Fibroblast of lung (primary cell): Measurements from ENCODE around the gene ATP9B. TPM values are rescaled to one million over a fixed set of nuclear protein-coding genes. Genes with fewer than 3 reads are reported as not detected.
"Not testable (repeated sequence)": the region's sequence is repeated elsewhere in the genome, so short reads cannot be mapped to it uniquely, and the experiment has no call there.

Source experiments
- DNase-seq, 2 donors: peaks; one replicate each; pipeline versions ENCODE4 v3.0.0 to v3.0.0-alpha.2; 2010; ENCODE audit warnings: low read depth in 2 of 2
- H2AFZ ChIP-seq: 2 replicates; pipeline ENCODE4 v1.5.1; 2012; ENCODE audit warnings: low read length, control low read depth, inconsistent platforms
- H3K27ac ChIP-seq: 2 replicates; pipeline ENCODE4 v1.5.1; 2011; ENCODE audit warnings: low read length, control low read depth; ENCODE audit not compliant: insufficient read depth
- H3K27me3 ChIP-seq: 2 replicates; pipeline ENCODE4 v1.5.1; 2011; ENCODE audit warnings: mild to moderate bottlenecking, low read length; ENCODE audit not compliant: control insufficient read depth, insufficient read depth
- H3K36me3 ChIP-seq: 2 replicates; pipeline ENCODE4 v1.5.1; 2011; ENCODE audit warnings: low read length; ENCODE audit not compliant: control insufficient read depth, insufficient read depth
- H3K4me1 ChIP-seq: 2 replicates; pipeline ENCODE4 v1.5.1; 2011; ENCODE audit warnings: low read length; ENCODE audit not compliant: control insufficient read depth, insufficient read depth; ENCODE audit errors: extremely low read depth
- H3K4me2 ChIP-seq: 2 replicates; pipeline ENCODE4 v1.5.1; 2011; ENCODE audit warnings: low read length, control low read depth; ENCODE audit not compliant: insufficient read depth; ENCODE audit errors: extremely low read depth
- H3K4me3 ChIP-seq, 4 experiments: fragments of 200-600 bp in 1 of 4; sonication (generic) in 1 of 4; replicated peaks in 1 of 4; 2 replicates each; pipeline ENCODE4 v1.5.1; 2011 to 2016; ENCODE audit warnings: low read length in 4 of 4, low read depth in 3 of 4, mild to moderate bottlenecking in 3 of 4, control low read depth in 2 of 4, inconsistent platforms in 1 of 4, mixed read lengths in 1 of 4; ENCODE audit not compliant: insufficient read depth in 1 of 4; ENCODE audit errors: control extremely low read depth in 1 of 4
- H3K79me2 ChIP-seq: 2 replicates; pipeline ENCODE4 v1.5.1; 2012; ENCODE audit warnings: mild to moderate bottlenecking, low read length, inconsistent platforms; ENCODE audit not compliant: control insufficient read depth, insufficient read depth
- H3K9ac ChIP-seq: 2 replicates; pipeline ENCODE4 v1.5.1; 2011; ENCODE audit warnings: mild to moderate bottlenecking, low read length, control low read depth; ENCODE audit not compliant: insufficient read depth
- H3K9me3 ChIP-seq: 2 replicates; pipeline ENCODE4 v1.5.1; 2012; ENCODE audit warnings: low read depth, low read length; ENCODE audit not compliant: control insufficient read depth, insufficient read depth
- H4K20me1 ChIP-seq: 2 replicates; pipeline ENCODE4 v1.5.1; 2011; ENCODE audit warnings: low read length; ENCODE audit not compliant: control insufficient read depth, insufficient read depth; ENCODE audit errors: extremely low read depth
- EZH2 ChIP-seq: IDR thresholded peaks from 2 replicates; pipeline ENCODE4 v1.5.1; 2012; ENCODE audit warnings: low read length, control low read depth, mild to moderate bottlenecking; ENCODE audit errors: missing control alignments
- polyA plus RNA-seq, 2 donors: library from polyadenylated mRNA; depleted of rRNA in 1 of 2; stranded (reverse) in 1 of 2; unstranded in 1 of 2; fragments of >200 nt; gene quantifications; 2 replicates each; pipeline ENCODE4 v1.2.1, GENCODE V29; 2011 to 2012; ENCODE audit warnings: missing spikeins in 1 of 2
- total RNA-seq: library from RNA; depleted of rRNA; stranded (reverse); fragments of >200 nt; gene quantifications from 2 replicates; pipeline ENCODE4 v1.2.1, GENCODE V29; 2014
- TF ChIP-seq, protein P1 (sequence below), 2 donors: IDR thresholded peaks in 1 of 2; conservative IDR thresholded peaks in 1 of 2; 1 replicate in 1 of 2; 2 replicates in 1 of 2; pipeline ENCODE4 v1.5.1; 2011 to 2012; ENCODE audit warnings: low read length in 2 of 2, control low read depth in 1 of 2, inconsistent platforms in 1 of 2, low read depth in 1 of 2, mild to moderate bottlenecking in 1 of 2

Gene ATP9B
- total and polyA plus RNA-seq, 2 donors (not counting 1 experiment from before 2014, with no cell fraction given), result 11.2 to 27.7 TPM

DNA sequence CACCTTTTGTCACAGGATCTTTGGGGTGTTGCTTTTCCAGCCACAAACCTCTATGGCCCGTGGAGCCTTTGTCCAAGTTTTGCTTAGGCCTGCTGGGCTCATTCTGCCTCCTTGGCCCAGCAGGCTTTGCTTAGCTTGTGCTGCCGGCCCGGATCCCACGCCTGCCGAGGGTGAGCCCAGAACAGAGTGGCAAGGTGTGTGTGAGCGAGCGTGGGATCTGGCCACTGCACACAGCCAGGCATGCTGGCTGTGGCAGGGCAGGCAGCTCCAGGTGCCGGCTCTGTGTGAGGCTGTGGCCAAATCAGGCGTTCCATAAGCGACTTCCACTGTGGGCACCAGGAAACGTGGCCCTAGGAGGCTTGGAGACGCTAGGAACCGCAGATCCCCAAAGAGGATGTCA lies 97.5 kb downstream of the ATP9B start:
- no peak overlapping the region for H3K9ac ChIP-seq
- DNase-seq, result no peak
- H3K9me3 ChIP-seq, result no peaks in the 10 kb centered on the region
- H3K27me3 ChIP-seq, result no peaks in the 10 kb centered on the region
- no peak overlapping the region for H2AFZ ChIP-seq
- TF ChIP-seq, protein P1, sequence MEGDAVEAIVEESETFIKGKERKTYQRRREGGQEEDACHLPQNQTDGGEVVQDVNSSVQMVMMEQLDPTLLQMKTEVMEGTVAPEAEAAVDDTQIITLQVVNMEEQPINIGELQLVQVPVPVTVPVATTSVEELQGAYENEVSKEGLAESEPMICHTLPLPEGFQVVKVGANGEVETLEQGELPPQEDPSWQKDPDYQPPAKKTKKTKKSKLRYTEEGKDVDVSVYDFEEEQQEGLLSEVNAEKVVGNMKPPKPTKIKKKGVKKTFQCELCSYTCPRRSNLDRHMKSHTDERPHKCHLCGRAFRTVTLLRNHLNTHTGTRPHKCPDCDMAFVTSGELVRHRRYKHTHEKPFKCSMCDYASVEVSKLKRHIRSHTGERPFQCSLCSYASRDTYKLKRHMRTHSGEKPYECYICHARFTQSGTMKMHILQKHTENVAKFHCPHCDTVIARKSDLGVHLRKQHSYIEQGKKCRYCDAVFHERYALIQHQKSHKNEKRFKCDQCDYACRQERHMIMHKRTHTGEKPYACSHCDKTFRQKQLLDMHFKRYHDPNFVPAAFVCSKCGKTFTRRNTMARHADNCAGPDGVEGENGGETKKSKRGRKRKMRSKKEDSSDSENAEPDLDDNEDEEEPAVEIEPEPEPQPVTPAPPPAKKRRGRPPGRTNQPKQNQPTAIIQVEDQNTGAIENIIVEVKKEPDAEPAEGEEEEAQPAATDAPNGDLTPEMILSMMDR (conservative IDR thresholded peaks at IDR 0.05 in 1 of 2, IDR thresholded peaks at IDR 0.05 in 1 of 2; ENCODE audit: low read depth in 1 of 2, low read length in 2 of 2), result no peak
- no peak for TF ChIP-seq EZH2
- no peaks in the 10 kb centered on the region for H3K4me1 ChIP-seq
- H3K79me2 ChIP-seq, result no peaks in the 10 kb centered on the region
- H3K27ac ChIP-seq, result no peak overlapping the region
- no peak overlapping the region for H3K4me2 ChIP-seq
- no peak overlapping the region for H3K4me3 ChIP-seq
- no peaks in the 10 kb centered on the region for H3K36me3 ChIP-seq
- no peaks in the 10 kb centered on the region for H4K20me1 ChIP-seq

DNA sequence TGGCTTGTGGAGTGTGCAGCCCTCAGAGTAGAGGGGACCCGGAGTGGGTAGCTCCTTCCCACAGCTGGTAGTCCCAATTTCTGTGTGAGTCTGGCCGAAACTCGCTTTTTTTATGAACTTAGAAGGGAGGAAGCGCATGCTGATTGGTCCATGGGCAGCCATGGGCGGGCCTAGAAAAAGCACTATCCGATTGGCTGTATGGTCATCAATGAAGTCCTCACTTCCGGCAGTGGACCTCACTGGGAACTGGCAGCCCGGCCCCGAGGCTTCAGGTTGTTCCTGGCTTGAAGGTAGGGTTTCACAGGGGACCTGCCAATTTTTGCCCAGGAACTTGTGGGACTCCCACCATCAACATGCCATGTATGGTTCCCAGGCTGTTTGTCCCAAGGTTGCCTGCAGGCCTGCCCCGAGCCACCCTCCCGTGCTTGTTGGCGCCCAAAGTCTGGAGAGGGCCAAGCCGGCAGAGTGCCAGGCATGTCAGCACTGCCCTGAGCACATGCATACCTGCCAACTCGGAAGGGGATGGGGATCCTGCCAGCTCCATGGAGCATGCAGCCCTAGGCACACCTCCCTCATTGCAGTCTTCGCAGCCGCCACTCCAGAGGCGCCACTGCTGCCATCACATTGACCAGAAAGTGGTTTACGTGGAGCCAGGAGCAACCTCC lies 98.5 kb downstream of the ATP9B start:
- Histone ChIP-seq H4K20me1 (no peaks in the 10 kb centered on the region), H3K36me3 (no peaks in the 10 kb centered on the region), H3K4me2 (no peak overlapping the region), H3K27ac (no peak overlapping the region), H3K79me2 (no peaks in the 10 kb centered on the region), H3K27me3 (no peaks in the 10 kb centered on the region), H3K9ac (no peak overlapping the region), H3K9me3 (no peaks in the 10 kb centered on the region), H3K4me3 (no peak overlapping the region), H2AFZ (no peak overlapping the region), H3K4me1 (no peaks in the 10 kb centered on the region)
- TF ChIP-seq, protein P1 (conservative IDR thresholded peaks at IDR 0.05 in 1 of 2, IDR thresholded peaks at IDR 0.05 in 1 of 2; ENCODE audit: low read depth in 1 of 2, low read length in 2 of 2), result no peak
- no peak for DNase-seq

DNA sequence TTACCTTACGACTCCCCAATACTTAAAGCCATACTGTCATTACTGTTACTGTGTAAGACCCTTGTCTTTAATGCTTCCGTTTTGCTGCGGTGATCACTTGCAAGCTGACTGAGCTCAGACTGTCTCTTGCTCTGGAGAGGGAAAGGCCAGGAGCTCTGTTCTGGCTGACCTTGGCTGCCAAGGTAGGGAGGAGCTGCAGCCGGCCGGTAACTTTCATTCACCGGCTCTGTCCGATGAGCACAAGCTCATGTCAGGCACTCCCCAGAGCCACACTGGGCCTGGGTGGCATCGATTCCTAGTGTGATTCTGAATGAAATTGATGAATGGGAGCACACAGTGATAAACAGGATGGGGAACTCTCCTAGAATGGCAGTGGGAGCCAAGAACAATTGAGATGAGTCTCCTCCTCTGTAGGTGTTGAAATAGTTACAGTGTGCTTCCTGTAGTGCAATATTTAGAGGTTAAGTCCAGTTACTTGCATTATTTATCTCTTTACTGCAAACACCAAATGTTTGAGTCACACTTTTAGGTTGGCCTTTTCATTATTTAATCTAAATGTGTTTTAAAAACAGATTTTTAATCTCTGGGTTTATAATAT lies 100.9 kb downstream of the ATP9B start:
- Histone ChIP-seq H3K27me3 (no peaks in the 10 kb centered on the region), H3K27ac (no peak overlapping the region), H3K36me3 (no peaks in the 10 kb centered on the region), H4K20me1 (no peaks in the 10 kb centered on the region), H3K9ac (no peak overlapping the region), H3K9me3 (no peaks in the 10 kb centered on the region), H3K4me3 (no peak overlapping the region), H2AFZ (no peak overlapping the region), H3K4me1 (no peaks in the 10 kb centered on the region), H3K79me2 (no peaks in the 10 kb centered on the region), H3K4me2 (no peak overlapping the region)
- TF ChIP-seq EZH2, result no peak
- TF ChIP-seq, protein P1 (conservative IDR thresholded peaks at IDR 0.05 in 1 of 2, IDR thresholded peaks at IDR 0.05 in 1 of 2; ENCODE audit: low read depth in 1 of 2, low read length in 2 of 2), result no peak
- DNase-seq, result peak in 1 of 2 donors; percentile 33

DNA sequence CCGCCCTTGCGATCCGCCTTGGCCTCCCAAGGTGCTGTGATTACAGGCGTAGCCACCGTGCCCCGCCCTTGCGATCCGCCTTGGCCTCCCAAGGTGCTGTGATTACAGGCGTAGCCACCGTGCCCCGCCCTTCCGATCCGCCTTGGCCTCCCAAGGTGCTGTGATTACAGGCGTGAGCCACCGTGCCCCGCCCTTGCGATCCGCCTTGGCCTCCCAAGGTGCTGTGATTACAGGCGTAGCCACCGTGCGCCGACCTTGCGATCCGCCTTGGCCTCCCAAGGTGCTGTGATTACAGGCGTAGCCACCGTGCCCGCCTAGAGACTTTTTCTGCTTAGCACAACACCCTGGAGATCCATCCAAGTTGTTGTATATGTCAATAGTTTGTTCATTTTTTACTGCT lies 103.1 kb downstream of the ATP9B start:
- not testable (repeated sequence) for H3K27ac ChIP-seq, H3K36me3 ChIP-seq, H3K79me2 ChIP-seq, H3K4me2 ChIP-seq, H3K27me3 ChIP-seq, H3K9me3 ChIP-seq, H3K4me1 ChIP-seq, H3K4me3 ChIP-seq, H3K9ac ChIP-seq, H2AFZ ChIP-seq, H4K20me1 ChIP-seq, DNase-seq
